Stimulated activated CD4-positive, alpha-beta T cell treated with anti-CD3 and anti-CD28 coated beads, TNF-alpha, amount 100 ng/mL, for 4 hours (primary cell): ENCODE data around the gene CBR3.
"Not testable (repeated sequence)": the region's sequence is repeated elsewhere in the genome, so short reads cannot be mapped to it uniquely, and the experiment has no call there.

Source experiments
- DNase-seq, 3 experiments: peaks; one replicate each; pipeline ENCODE4 v3.0.0-alpha.2; 2020; ENCODE audit warnings: low read depth in 3 of 3

CBR3 gene

DNA sequence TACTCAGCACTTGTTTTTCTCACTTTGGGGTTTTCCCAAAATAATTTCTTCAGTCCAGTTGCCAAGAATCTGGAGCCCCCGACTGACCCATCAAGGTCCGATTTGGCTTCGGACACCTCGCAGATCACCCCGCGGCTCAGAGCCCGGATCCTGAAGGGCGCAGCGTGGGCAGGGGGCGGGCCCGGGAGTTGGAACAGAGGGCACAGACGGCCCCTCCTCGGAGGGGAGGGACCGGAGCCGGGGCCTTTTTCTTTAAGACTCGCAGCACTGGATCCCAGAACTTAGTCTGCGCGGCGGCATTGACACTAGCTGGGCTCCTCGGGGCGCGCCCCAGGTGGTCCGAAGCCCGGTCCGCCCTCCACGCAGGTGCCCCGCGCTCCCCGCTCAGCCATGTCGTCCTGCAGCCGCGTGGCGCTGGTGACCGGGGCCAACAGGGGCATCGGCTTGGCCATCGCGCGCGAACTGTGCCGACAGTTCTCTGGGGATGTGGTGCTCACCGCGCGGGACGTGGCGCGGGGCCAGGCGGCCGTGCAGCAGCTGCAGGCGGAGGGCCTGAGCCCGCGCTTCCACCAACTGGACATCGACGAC is at the start of gene CBR3:
Gene CBR3, plus strand, starts transcription at position 277 of the 588 bp plus-strand sequence. Its CDS starts 114 bp downstream, at position 391.
- DNase-seq = peak in 1 of 3 experiments; percentile 16

GRCh38 chr21:36087362-36088138 is 47.3 kb upstream of the CBR3 start:
- no peak for DNase-seq

GRCh38 chr21:36089946-36090345 is 44.9 kb upstream of the CBR3 start:
- no peak for DNase-seq

- DNase-seq = no peak
Measured at GRCh38 chr21:36092681-36093080, 42.2 kb upstream of the CBR3 start.

- DNase-seq = no peak
Measured at GRCh38 chr21:36093512-36093911, 41.4 kb upstream of the CBR3 start.

GRCh38 chr21:36096398-36097290 is 38.2 kb upstream of the CBR3 start:
- no peak for DNase-seq

GRCh38 chr21:36097427-36098181 is 37.3 kb upstream of the CBR3 start:
- DNase-seq = no peak

GRCh38 chr21:36098182-36098532 is 36.7 kb upstream of the CBR3 start:
- DNase-seq = no peak

DNA sequence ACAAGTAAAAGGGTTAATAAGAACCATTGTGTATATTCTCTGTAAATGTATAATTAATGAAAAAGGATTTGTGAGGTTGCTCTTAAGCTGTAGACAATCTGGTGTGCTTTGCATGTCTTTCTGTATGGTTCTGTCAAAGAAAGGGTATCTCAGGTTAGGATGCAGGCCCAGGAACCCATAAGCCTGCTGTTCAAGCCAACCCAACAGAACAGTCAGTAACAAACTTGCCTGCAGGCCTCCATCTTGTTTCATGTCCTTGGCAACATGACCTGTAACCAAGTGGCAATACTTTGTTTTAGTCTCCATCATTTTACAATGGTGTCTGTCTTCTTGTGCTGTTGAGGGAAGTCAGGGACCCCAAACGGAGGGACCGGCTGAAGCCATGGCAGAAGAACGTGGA is 35.9 kb upstream of the CBR3 start:
- DNase-seq = no peak

DNA sequence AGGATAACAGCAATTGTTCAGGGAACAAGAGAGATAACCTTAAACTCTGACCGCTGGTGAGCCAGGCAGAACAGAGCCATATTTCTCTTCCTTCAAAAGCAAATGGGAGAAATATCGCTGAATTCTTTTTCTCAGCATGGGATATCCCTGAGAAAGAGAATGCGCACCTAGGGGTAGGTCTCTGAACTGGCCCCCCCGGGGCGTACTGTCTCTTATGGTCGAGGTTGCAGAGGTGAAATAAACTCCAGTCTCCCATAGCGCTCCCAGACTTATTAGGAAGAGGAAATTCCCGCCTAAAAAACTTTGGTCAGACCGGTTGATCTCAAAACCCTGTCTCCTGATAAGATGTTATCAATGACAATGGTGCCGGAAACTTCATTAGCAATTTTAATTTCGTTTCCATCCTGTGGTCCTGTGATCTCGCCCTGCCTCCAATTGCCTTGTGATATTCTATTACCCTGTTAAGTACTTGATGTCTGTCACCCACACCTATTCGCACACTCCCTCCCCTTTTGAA is 35.1 kb upstream of the CBR3 start:
- not testable (repeated sequence) for DNase-seq

DNA sequence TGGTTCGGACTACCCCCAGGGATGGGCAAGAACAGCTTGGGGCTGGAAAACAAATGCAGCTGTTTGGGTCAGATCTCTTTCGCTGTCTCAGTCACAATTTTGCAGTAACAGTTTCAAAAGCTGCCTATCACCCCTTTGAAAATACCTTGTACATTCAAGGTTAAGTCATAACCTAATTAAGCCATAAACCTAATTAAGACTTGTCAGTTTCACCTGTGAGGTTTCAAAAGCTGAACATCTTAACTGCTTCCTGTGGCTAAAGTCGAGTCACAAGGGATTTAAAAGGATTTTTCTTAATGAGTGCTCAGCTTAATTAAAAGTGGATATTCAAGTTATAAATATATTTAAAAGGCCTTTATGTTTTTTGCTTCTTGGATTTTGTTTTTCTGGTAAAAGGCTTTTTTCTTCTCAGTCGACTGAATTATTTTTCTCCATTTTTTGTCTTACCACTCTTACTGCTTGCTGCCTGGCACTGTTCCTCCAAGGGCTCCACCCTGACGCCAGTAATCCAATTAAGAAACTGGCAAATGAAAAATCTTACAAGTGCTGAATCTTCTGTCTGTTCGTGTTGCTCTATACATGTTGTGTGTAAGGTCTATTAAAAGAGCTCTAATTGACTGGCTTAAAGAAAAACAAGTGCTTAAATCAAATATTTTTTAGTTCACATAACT is 33.8 kb upstream of the CBR3 start:
- DNase-seq = no peak

DNA sequence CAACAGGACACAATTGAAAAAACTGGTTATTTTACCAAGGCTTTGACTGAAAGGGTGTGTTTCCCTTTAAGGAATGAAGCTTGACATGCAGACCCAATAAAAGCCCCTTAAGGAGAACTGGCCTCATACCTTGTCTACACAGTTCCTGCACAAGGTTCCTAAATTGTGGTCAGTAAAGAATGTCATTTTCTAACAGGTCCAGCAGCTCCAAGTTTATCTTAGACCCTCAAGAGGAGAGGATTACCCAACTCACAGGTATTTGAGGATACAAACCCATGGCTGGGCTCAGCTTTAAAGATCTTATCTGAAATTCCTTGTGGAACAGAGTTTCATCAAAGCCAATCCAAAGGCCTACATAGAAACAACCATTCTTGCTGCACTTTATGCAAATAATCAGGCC is 31.4 kb upstream of the CBR3 start:
- DNase-seq = no peak

DNA sequence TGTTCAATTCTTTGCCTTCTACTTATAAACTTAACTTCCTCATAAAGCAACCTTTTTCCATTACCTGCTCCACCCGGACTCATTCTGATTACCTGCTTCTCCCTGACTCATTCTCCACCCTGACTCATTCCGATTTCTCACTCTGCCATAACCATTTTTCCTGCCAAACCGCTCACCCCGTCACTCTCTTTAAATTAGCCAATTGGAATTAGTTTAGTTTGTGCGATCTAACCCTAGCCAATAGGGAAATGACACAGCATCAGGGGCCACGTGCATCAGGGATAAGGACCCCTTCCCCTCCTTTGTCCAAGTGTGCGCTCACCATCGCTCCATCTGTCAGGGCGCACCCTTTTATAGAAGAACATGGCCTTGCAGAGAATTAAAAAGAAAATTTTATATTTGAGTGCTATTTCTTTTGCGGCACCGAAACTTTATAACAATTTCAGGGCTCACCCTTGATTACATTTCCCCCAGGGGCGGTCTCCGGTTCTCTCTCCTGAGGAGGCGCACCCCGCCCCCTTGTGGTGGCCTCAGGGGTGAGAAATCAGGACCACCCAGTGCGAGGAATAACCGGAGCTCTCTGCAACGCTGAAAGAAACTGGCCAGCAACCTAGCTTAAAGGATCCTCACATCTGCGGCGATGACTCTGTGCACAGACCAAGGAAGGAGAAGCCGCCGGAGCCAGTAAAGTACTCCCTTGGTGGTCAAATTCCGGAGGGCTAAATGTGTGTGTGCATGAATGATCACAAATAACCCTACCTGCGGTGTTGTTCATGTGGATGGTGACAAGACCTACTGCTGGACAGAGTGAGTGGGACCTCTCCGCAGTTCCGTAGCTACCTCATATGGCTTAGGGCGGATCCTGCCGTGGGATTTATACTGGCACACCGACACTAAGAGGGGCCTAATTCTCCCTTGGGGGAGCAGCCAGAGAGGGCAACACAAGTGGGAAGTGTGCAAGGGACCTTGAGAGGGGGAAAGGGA is 30.3 kb upstream of the CBR3 start:
- peak; percentile 23 to 40 (median 24) for DNase-seq

GRCh38 chr21:36105327-36105842 is 29.5 kb upstream of the CBR3 start:
- DNase-seq = no peak

DNA sequence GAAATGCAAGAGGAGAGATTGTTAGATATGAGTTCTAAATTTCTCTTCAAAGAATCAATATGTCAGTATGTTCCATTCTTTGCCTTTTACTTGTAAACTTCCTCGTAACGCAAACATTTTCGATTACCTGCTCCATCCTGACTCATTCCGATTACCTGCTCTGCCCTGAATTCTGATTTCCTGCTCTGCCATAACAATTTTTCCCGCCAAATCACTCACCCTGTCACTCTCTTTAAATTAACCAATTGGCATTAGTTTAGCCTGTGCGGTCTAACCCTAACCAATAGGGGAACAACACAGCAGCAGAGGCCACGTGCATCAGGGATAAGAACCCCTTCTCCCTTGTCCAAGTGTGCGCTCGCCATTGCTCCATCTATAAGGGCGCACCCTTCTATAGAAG is 25.0 kb upstream of the CBR3 start:
- DNase-seq = no peak

- DNase-seq = no peak
Measured at GRCh38 chr21:36111238-36111637, 23.6 kb upstream of the CBR3 start.

GRCh38 chr21:36113647-36114428 is 21.0 kb upstream of the CBR3 start:
- peak in 1 of 3 experiments; percentile 23 for DNase-seq

DNA sequence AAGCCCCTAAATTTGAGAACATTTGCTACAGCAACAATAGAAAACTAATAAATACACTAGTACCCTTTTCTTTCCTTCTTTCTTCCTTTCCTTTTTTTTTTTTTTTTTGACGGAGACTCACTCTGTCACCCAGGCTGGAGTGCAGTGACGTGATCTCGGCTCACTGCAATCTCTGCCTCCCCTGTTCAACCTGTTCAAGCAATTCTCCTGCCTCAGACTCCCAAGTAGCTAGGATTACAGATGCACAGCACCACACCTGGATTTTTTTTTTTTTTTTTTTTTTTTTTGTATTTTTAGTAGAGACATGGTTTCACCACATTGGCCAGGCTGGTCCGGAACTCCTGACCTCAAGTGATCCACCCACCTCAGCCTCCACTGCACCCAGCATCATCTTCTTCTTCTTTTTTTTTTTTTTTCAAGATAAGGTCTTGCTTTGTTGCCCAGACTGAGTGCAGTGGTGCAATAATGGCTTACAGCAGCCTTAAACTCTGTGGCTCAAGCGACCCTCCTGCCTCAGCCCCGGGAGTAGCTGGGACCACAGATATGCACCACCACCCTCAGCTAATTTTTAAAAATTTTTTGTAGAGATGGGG is 19.6 kb upstream of the CBR3 start:
- no peak for DNase-seq
